ENCODE results near the gene SPIRE1.
"Not testable (repeated sequence)": the region's sequence is repeated elsewhere in the genome, so short reads cannot be mapped to it uniquely, and the experiment has no call there.

The SPIRE1 gene

GRCh38 chr18:12645751-12646203, 12.1 kb downstream of the SPIRE1 start:
- DNase-seq (ENCODE audit: low read depth) = no peak

GRCh38 chr18:12645254-12645653, 12.7 kb downstream of the SPIRE1 start:
- no peak for DNase-seq (ENCODE audit: low read depth)

GRCh38 chr18:12643756-12644155, 14.2 kb downstream of the SPIRE1 start:
- DNase-seq (ENCODE audit: low read depth) = not testable (repeated sequence)

GRCh38 chr18:12640881-12641200, 17.1 kb downstream of the SPIRE1 start:
- no peak for DNase-seq (ENCODE audit: low read depth)

- DNase-seq (ENCODE audit: low read depth) = no peak
These were observed 17.7 kb downstream of the SPIRE1 start for GRCh38 chr18:12639990-12640880.

- DNase-seq (ENCODE audit: low read depth) = no peak
These were observed 19.2 kb downstream of the SPIRE1 start for GRCh38 chr18:12638644-12639124.

GRCh38 chr18:12637901-12638643, 19.8 kb downstream of the SPIRE1 start:
- DNase-seq (ENCODE audit: low read depth) = no peak

- DNase-seq (ENCODE audit: low read depth) = no peak
These were observed 20.5 kb downstream of the SPIRE1 start for GRCh38 chr18:12637393-12637792.

GRCh38 chr18:12631831-12632477, 26.0 kb downstream of the SPIRE1 start:
- no peak for DNase-seq (ENCODE audit: low read depth)

GRCh38 chr18:12630136-12630535, 27.8 kb downstream of the SPIRE1 start:
- DNase-seq (ENCODE audit: low read depth) = no peak

- DNase-seq (ENCODE audit: low read depth) = no peak
These were observed 28.9 kb downstream of the SPIRE1 start for GRCh38 chr18:12628706-12629702.

- DNase-seq (ENCODE audit: low read depth) = not testable (repeated sequence)
These were observed 30.7 kb downstream of the SPIRE1 start for GRCh38 chr18:12627199-12627598.

GRCh38 chr18:12625241-12625640, 32.7 kb downstream of the SPIRE1 start:
- no peak for DNase-seq (ENCODE audit: low read depth)

GRCh38 chr18:12621742-12622306, 36.1 kb downstream of the SPIRE1 start:
- DNase-seq (ENCODE audit: low read depth) = no peak

- no peak for DNase-seq (ENCODE audit: low read depth)
These were observed 42.2 kb downstream of the SPIRE1 start for GRCh38 chr18:12615748-12616147.

- DNase-seq (ENCODE audit: low read depth) = no peak
These were observed 49.6 kb downstream of the SPIRE1 start for GRCh38 chr18:12608301-12608700.

- DNase-seq (ENCODE audit: low read depth) = peak; percentile 33
These were observed 51.2 kb downstream of the SPIRE1 start for GRCh38 chr18:12606592-12607315.

- DNase-seq (ENCODE audit: low read depth) = no peak
These were observed 53.4 kb downstream of the SPIRE1 start for GRCh38 chr18:12604445-12605007.

GRCh38 chr18:12599966-12600365, 57.9 kb downstream of the SPIRE1 start:
- no peak for DNase-seq (ENCODE audit: low read depth)

GRCh38 chr18:12599543-12599942, 58.4 kb downstream of the SPIRE1 start:
- no peak for DNase-seq (ENCODE audit: low read depth)
